H9 (cell line): Measurements from ENCODE around the gene OAF. TPM values are rescaled to one million over a fixed set of nuclear protein-coding genes. Genes with fewer than 3 reads are reported as not detected.

Experiments
- DNase-seq: peaks from one replicate; pipeline ENCODE4 v3.0.0-alpha.2; 2017
- H2AFZ ChIP-seq: one replicate; pipeline ENCODE4 v1.6.1; 2013; ENCODE audit warnings: mild to moderate bottlenecking, low read length, control low read depth, moderate library complexity
- H2AK5ac ChIP-seq: 2 replicates; pipeline ENCODE4 v1.6.1; 2013; ENCODE audit warnings: low read length, control low read depth, mixed read lengths; ENCODE audit not compliant: insufficient read length
- H2BK120ac ChIP-seq: one replicate; pipeline ENCODE4 v1.6.1; 2013; ENCODE audit warnings: low read depth, mild to moderate bottlenecking, low read length, control low read depth, inconsistent platforms; ENCODE audit not compliant: poor library complexity, severe bottlenecking
- H2BK12ac ChIP-seq: 2 replicates; pipeline ENCODE4 v1.6.1; 2013; ENCODE audit warnings: low read length, control low read depth, mixed read lengths, low read depth; ENCODE audit not compliant: insufficient read length
- H2BK15ac ChIP-seq: 2 replicates; pipeline ENCODE4 v1.6.1; 2013; ENCODE audit warnings: low read depth, low read length, control low read depth
- H2BK20ac ChIP-seq: one replicate; pipeline ENCODE4 v1.6.1; 2013; ENCODE audit warnings: low read depth, mild to moderate bottlenecking, low read length, control low read depth, inconsistent platforms; ENCODE audit not compliant: poor library complexity, severe bottlenecking
- H2BK5ac ChIP-seq: 2 replicates; pipeline ENCODE4 v1.6.1; 2013; ENCODE audit warnings: low read length, control low read depth, mixed read lengths; ENCODE audit not compliant: insufficient read length
- H3K14ac ChIP-seq: 2 replicates; pipeline ENCODE4 v1.6.1; 2013; ENCODE audit warnings: low read length, control low read depth; ENCODE audit not compliant: insufficient read depth
- H3K18ac ChIP-seq: 2 replicates; pipeline ENCODE4 v1.6.1; 2013; ENCODE audit warnings: low read depth, mild to moderate bottlenecking, mixed read lengths, low read length, control low read depth; ENCODE audit not compliant: insufficient read length
- H3K23ac ChIP-seq: 2 replicates; pipeline ENCODE4 v1.6.1; 2013; ENCODE audit warnings: low read length, control low read depth, mixed read lengths, low read depth; ENCODE audit not compliant: insufficient read length
- H3K23me2 ChIP-seq: 2 replicates; pipeline ENCODE4 v1.6.1; 2013; ENCODE audit warnings: low read depth, mild to moderate bottlenecking, mixed read lengths, low read length, control low read depth; ENCODE audit not compliant: insufficient read length, poor library complexity, severe bottlenecking
- H3K27ac ChIP-seq: 2 replicates; pipeline ENCODE4 v1.5.1; 2013; ENCODE audit warnings: low read length, control low read depth, mixed read lengths, low read depth; ENCODE audit not compliant: insufficient read length
- H3K27me3 ChIP-seq: 2 replicates; pipeline ENCODE4 v1.6.1; 2013; ENCODE audit warnings: low read length, control low read depth, inconsistent platforms; ENCODE audit not compliant: insufficient read depth
- H3K4ac ChIP-seq: 2 replicates; pipeline ENCODE4 v1.6.1; 2013; ENCODE audit warnings: low read depth, mild to moderate bottlenecking, control low read depth, inconsistent platforms, low read length, moderate library complexity
- H3K4me1 ChIP-seq: 2 replicates; pipeline ENCODE4 v1.6.1; 2013; ENCODE audit warnings: low read length, control low read depth, inconsistent platforms; ENCODE audit not compliant: insufficient read depth
- H3K4me2 ChIP-seq: 2 replicates; pipeline ENCODE4 v1.6.1; 2013; ENCODE audit warnings: low read length, control low read depth, mixed read lengths; ENCODE audit not compliant: insufficient read length, insufficient read depth
- H3K56ac ChIP-seq: 2 replicates; pipeline ENCODE4 v1.6.1; 2013; ENCODE audit warnings: low read depth, mild to moderate bottlenecking, mixed read lengths, low read length, control low read depth; ENCODE audit not compliant: insufficient read length
- H3K79me1 ChIP-seq: 2 replicates; pipeline ENCODE4 v1.6.1; 2013; ENCODE audit warnings: low read depth, mild to moderate bottlenecking, moderate library complexity, low read length, control low read depth, inconsistent platforms; ENCODE audit not compliant: insufficient read depth, poor library complexity, severe bottlenecking
- H3K79me2 ChIP-seq: 2 replicates; pipeline ENCODE4 v1.6.1; 2013; ENCODE audit warnings: low read length, control low read depth, inconsistent platforms; ENCODE audit not compliant: insufficient read depth
- H3K9ac ChIP-seq: 2 replicates; pipeline ENCODE4 v1.6.1; 2013; ENCODE audit warnings: low read length, control low read depth, mixed read lengths; ENCODE audit not compliant: insufficient read length; ENCODE audit errors: extremely low read depth
- H3K9me3 ChIP-seq: one replicate; pipeline ENCODE4 v1.6.1; 2013; ENCODE audit warnings: low read depth, low read length, inconsistent platforms; ENCODE audit not compliant: control insufficient read depth
- H3T11ph ChIP-seq: one replicate; pipeline ENCODE4 v1.6.1; 2013; ENCODE audit warnings: mild to moderate bottlenecking, low read length, control low read depth, inconsistent platforms
- H4K20me1 ChIP-seq: one replicate; pipeline ENCODE4 v1.6.1; 2013; ENCODE audit not compliant: control insufficient read depth, insufficient read length, insufficient read depth
- H4K5ac ChIP-seq: 2 replicates; pipeline ENCODE4 v1.6.1; 2013; ENCODE audit warnings: low read depth, mild to moderate bottlenecking, mixed read lengths, low read length, control low read depth; ENCODE audit not compliant: insufficient read length
- H4K8ac ChIP-seq: replicated peaks from 2 replicates; pipeline ENCODE4 v1.6.1; 2013; ENCODE audit warnings: low read length, control low read depth, mixed read lengths, low read depth; ENCODE audit not compliant: insufficient read length
- H4K91ac ChIP-seq: 2 replicates; pipeline ENCODE4 v1.6.1; 2013; ENCODE audit warnings: low read depth, mild to moderate bottlenecking, moderate library complexity, mixed read lengths, low read length, control low read depth; ENCODE audit not compliant: insufficient read length
- H3K27ac Mint-ChIP-seq, 3 experiments: 2 replicates in 2 of 3; 3 replicates in 1 of 3; pipeline ENCODE4 v1.8.0; 2020 to 2021; ENCODE audit warnings: mixed read lengths in 3 of 3, mild to moderate bottlenecking in 1 of 3, moderate library complexity in 1 of 3
- H3K27me3 Mint-ChIP-seq: 2 replicates; pipeline ENCODE4 v1.8.0; 2021; ENCODE audit warnings: low read depth, mild to moderate bottlenecking, moderate library complexity, mixed read lengths
- H3K36me3 Mint-ChIP-seq, 3 experiments: 2 replicates in 2 of 3; 3 replicates in 1 of 3; pipeline ENCODE4 v1.8.0; 2020 to 2021; ENCODE audit warnings: low read depth in 3 of 3, mixed read lengths in 3 of 3; ENCODE audit not compliant: insufficient read depth in 1 of 3
- H3K4me1 Mint-ChIP-seq, 2 experiments: 2 replicates each; pipeline ENCODE4 v1.8.0; 2020; ENCODE audit warnings: mixed read lengths in 2 of 2
- H3K4me3 Mint-ChIP-seq, 2 experiments: 2 replicates in 1 of 2; 3 replicates in 1 of 2; pipeline ENCODE4 v1.8.0; 2020 to 2021; ENCODE audit warnings: mild to moderate bottlenecking in 2 of 2, mixed read lengths in 2 of 2, moderate library complexity in 1 of 2
- H3K9me3 Mint-ChIP-seq, 2 experiments: 2 replicates in 1 of 2; 3 replicates in 1 of 2; pipeline ENCODE4 v1.8.0; 2020; ENCODE audit warnings: mild to moderate bottlenecking in 2 of 2, mixed read lengths in 2 of 2, moderate library complexity in 1 of 2
- CTCF ChIP-seq: fragments of 200-600 bp; sonication (generic); conservative IDR thresholded peaks from 3 replicates; pipeline ENCODE4 v1.8.0; 2021; ENCODE audit warnings: antibody characterized with exemption, mild to moderate bottlenecking
- WGBS: extraction: QIAGEN DNeasy Blood & Tissue Kit; methylation state at CpG from one replicate; pipeline ENCODE4 v1.1.7; 2013; ENCODE audit warnings: missing lambda C conversion rate, low lambda C conversion rate, mixed read lengths; ENCODE audit not compliant: insufficient read length; ENCODE audit errors: extremely low coverage; 5-methylcytosine and 5-hydroxymethylcytosine counted together
- total RNA-seq: library from RNA; stranded (reverse); gene quantifications from 2 replicates; pipeline ENCODE4 v1.2.1, GENCODE V29; 2021

Gene OAF
- total RNA-seq, 1 experiment from 2014 or later, result 1.1 TPM

- no CpG with 5 or more reads among the region's 4 CpGs for WGBS
- Histone ChIP-seq H3K18ac (no peak overlapping the region), H4K5ac (no peak overlapping the region), H3K4me2 (no peak overlapping the region), H2AK5ac (no peak overlapping the region), H4K8ac (no peak overlapping the region), H3K27ac (no peak overlapping the region), H2AFZ (no peak overlapping the region), H3K56ac (no peak overlapping the region), H3K9me3 (no peaks in the 10 kb centered on the region), H3K79me2 (no peaks in the 10 kb centered on the region), H3K4ac (no peak overlapping the region), H2BK12ac (no peak overlapping the region), H3K9ac (no peak overlapping the region), H3K79me1 (no peaks in the 10 kb centered on the region), H2BK120ac (no peak overlapping the region), H2BK20ac (no peak overlapping the region), H2BK5ac (no peak overlapping the region), H4K91ac (no peak overlapping the region), H3K4me1 (no peaks in the 10 kb centered on the region), H3T11ph (no peak overlapping the region), H2BK15ac (no peak overlapping the region), H3K23ac (no peak overlapping the region), H3K14ac (no peak overlapping the region), H3K23me2 (no peaks in the 10 kb centered on the region), H3K27me3 (peaks cover 7% of the 10 kb centered on the region), H4K20me1 (no peaks in the 10 kb centered on the region)
- H3K4me1 Mint-ChIP-seq, result peaks cover 6 to 18% of the 10 kb centered on the region in 2 experiments
- no peaks in the 10 kb centered on the region for H3K36me3 Mint-ChIP-seq
- H3K9me3 Mint-ChIP-seq, result no peaks in the 10 kb centered on the region; a peak in 1 of 5 replicates
- H3K4me3 Mint-ChIP-seq, result no peak overlapping the region
- no peak for TF ChIP-seq CTCF
- H3K27me3 Mint-ChIP-seq, result peaks cover 99% of the 10 kb centered on the region
- H3K27ac Mint-ChIP-seq, result no peak overlapping the region
- DNase-seq, result no peak
These were observed 36.0 kb upstream of the OAF start for GRCh38 chr11:120174866-120175265.
